D721Med (cell line): ENCODE measurements around the gene STUB1.
A peak's percentile ranks its signal among the peaks of the same experiment; 100 is the strongest.

Experiments
- DNase-seq: peaks from one replicate; pipeline ENCODE4 v3.0.0; 2011; ENCODE audit warnings: low spot score; ENCODE audit not compliant: insufficient read length
- FAIRE-seq: peaks from 2 replicates; lab custom pipeline; 2011; peaks lifted over from hg19 to GRCh38; lab: Jason Lieb, UNC
- TF ChIP-seq, protein P1 (sequence below): IDR thresholded peaks from 2 replicates; pipeline ENCODE4 v1.5.1; 2012; ENCODE audit warnings: mild to moderate bottlenecking, control low read depth; ENCODE audit not compliant: insufficient read depth; ENCODE audit errors: missing control alignments

The STUB1 gene

DNA sequence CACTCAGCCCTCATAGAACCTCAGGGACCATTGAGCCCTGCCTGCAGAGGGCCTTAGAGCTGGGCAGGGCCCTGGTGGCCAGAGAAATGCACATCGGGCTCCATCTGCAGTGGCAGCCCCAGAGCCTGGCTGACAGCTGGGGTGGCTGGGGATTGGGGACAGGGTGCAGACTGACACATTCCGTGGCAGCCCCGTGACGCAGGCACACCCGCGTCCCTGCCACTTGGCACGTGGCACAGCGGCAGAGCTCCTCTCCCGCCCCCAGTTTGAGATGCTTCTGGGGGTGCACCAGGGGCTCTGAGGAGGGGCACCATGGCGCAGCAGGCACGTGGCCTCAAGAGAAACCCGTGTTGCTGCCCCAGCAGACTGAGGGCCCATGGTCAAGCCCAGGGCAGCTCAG lies 23.2 kb downstream of the STUB1 start:
- DNase-seq (no peak), FAIRE-seq (no peak)
- TF ChIP-seq, protein P1, sequence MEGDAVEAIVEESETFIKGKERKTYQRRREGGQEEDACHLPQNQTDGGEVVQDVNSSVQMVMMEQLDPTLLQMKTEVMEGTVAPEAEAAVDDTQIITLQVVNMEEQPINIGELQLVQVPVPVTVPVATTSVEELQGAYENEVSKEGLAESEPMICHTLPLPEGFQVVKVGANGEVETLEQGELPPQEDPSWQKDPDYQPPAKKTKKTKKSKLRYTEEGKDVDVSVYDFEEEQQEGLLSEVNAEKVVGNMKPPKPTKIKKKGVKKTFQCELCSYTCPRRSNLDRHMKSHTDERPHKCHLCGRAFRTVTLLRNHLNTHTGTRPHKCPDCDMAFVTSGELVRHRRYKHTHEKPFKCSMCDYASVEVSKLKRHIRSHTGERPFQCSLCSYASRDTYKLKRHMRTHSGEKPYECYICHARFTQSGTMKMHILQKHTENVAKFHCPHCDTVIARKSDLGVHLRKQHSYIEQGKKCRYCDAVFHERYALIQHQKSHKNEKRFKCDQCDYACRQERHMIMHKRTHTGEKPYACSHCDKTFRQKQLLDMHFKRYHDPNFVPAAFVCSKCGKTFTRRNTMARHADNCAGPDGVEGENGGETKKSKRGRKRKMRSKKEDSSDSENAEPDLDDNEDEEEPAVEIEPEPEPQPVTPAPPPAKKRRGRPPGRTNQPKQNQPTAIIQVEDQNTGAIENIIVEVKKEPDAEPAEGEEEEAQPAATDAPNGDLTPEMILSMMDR: no peak

DNA sequence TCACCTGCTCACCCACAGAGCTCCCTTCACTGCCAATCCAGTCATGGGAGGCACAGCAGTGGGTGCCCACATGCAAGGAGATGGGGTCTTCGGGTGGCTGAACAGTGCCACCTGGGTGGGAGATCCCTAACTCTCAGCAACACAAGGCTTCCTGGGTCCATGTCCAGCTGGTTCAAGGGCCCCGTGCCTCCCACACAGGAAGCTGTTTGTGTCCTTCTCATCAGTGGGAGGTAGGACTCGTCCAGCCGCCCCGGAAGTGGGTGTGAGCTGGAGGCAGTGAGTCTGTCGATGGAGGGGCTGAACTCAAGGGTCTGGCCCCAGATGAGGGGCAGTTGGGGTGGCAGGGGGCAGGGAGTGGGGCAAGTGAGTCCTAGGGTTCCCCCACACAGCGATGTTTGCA lies 23.8 kb downstream of the STUB1 start:
- FAIRE-seq: no peak
- TF ChIP-seq, protein P1: no peak

DNA sequence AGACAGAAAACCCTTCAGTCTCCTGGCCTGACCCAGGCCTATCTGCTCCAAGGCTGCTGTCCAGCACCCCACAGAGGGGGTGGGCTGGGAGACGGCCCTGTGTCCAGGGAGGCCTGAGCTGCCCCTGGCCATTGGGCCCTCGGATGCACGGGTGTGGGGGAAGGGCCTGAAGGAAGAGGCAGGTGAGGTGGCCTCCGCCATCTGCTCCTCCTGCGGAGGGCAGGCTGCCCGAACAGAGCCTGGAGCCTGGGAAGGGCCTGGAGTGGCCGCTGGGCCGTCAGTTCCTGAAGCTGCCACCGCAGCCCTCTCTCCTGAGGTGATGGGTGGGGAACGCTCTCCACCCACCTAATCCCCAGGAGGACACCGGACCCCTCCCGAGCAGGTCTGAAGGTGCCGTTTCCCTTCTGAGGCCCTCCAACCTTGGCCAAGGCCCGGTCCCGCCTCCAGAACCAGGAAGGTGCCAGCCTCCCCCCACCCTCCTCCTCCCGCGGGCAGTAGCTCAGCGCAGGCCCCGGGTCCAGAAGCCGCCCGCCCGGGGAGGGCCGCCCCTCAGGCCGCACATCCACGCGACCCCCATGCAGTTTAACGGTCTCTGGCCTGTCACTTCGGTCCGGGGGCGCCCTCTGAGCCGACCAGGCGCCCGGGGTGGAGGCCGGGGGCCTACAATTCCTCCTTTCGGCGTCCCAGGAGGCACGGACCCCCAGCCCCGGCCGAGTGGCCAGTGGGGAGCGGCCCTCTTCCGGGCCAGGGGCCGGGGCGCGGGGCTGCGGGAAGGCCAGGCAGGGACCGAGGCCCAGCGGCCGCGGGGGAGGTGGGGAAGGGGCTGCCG lies 24.6 kb downstream of the STUB1 start:
- TF ChIP-seq, protein P1: no peak

More for the DNA sequence above, 23.8 kb downstream of the STUB1 start:
- DNase-seq: no peak

DNA sequence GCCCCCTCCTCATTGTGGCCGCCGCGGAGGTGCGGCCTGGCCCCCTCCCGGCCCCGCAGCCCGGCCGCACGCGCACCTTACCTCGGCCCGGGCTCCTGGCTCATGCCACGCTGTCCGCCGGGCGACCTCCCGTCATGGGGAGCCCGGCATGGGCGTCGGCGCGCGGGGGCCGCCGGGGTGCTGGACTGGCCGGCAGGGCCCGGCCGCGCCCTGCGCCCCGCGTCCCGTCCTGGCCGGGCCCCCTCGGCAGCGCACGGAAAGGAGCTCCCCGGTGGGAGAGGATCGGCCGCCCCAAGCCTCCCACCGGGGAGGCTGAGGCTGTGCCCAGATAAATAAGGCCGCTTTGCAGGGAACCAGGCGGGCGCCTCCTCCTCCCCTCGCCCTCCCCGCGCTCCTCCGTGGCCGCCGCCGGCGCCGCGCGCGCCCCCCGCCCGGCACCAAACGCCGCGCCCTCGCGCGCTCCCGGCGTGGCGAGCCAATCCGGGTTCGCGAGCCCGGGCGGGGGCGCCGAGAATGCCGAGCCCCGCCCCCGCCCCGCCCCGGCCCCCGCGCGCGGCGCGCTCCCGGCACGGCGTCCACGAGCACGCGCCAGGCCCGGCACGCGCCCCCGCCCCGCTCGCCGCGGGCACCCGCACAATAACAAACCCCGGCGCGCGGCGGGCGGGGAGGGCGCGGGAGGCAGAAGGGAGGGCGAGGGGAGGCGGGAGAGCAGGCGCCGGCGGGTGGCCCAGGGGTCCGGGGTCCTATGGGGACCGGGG lies 25.4 kb downstream of the STUB1 start, which contains the start of gene FBXL16:
Gene FBXL16 (minus strand): TSS at position 371 of the 758 bp plus-strand sequence. CDS start 8,396 bp downstream, outside the sequence.
- FAIRE-seq (no peak), DNase-seq (peak; percentile 95)
- TF ChIP-seq, protein P1: no peak

More for the DNA sequence above, 24.6 kb downstream of the STUB1 start:
- no peak for DNase-seq
- FAIRE-seq: no peak

DNA sequence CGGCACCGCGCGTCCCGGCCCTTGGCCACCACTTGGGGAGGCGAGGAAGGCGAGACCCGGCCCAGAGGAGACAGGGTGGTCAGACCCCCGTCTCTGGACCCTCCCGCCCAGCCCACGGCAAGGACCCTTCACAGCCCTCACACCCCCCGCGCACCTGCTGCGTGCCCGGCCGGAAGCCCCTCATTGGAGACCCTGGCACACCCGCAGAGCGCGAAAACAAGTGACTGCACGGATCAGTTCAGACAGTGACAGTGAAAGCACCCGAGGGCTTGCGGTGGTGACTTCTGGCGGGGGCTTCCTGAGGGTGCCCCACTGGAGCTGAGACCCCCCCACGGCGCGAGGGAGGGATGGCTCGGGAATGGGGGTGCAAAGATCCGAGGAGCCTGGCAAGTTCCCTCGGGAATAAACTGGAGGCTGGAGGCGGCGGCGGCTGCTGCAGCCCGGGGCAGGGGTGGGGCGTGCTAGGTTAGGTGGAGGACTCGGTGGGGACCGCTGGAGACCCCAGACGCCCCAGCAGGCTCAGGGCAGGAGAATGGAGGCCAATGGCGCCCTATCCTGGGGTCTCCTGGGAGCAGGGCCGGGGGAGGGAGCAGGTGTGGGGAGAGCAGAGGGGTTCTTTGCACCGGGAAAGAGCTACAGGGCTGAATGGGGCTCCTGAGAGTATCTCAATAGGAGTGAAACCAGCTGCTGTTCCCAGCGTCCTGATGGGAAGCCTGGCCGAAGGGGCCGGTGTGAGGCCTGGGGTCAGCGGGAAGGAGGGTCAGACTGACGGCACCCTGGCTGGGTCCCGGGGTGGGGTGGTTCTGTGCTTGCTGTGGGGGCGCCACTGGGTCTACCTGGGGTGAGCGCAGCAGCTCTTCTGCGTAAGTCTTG lies 26.2 kb downstream of the STUB1 start:
- TF ChIP-seq, protein P1: no peak
- no peak for DNase-seq
- no peak for FAIRE-seq

DNA sequence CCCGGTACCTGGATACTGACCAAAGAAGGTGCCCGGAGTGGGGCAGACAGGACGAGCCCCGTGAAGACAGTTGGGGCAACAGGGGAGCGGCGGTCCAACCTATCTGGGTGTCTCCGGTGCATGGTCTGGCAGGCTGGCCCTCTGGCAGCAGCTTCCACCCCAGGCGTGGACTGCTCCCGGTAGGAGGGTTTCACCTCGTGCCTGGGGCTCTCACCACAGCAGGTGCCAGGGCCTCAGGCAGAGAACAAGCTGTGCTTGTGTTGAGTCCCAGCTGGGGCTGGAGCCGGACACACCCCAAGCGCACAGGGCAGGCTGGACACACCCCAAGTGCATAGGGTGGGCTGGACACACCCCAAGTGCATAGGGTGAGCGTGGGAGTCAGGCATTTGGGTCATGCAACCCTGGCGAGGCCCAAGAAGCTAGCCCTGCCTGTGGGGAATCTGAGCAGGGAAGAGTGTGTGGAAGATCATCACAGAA lies 26.9 kb downstream of the STUB1 start:
- TF ChIP-seq, protein P1: no peak
- DNase-seq (no peak), FAIRE-seq (no peak)
